Spleen (tissue), 11 donors: Measurements from ENCODE around the gene SYNDIG1. TPM values are rescaled to one million over a fixed set of nuclear protein-coding genes. Genes with fewer than 3 reads are reported as not detected.

ENCODE experiments used
- DNase-seq: peaks from one replicate; pipeline ENCODE4 v3.0.0-alpha.2; 2020
- H3K27ac ChIP-seq, 8 donors: fragments of 200-600 bp; sonication (generic) in 7 of 8; 1 replicate in 4 of 8; 2 replicates in 4 of 8; pipeline versions ENCODE4 v1.5.0 to v1.8.0; 2016 to 2021; ENCODE audit warnings: inconsistent platforms in 4 of 8, mild to moderate bottlenecking in 4 of 8, moderate library complexity in 1 of 8
- H3K27me3 ChIP-seq, 7 donors: fragments of 200-600 bp; sonication (generic) in 6 of 7; replicated peaks in 1 of 7; 1 replicate in 4 of 7; 2 replicates in 3 of 7; pipeline versions ENCODE4 v1.5.0 to v1.8.0; 2016 to 2021; ENCODE audit warnings: inconsistent platforms in 3 of 7, mild to moderate bottlenecking in 1 of 7
- H3K36me3 ChIP-seq, 6 donors: fragments of 200-600 bp; sonication (generic) in 5 of 6; 1 replicate in 4 of 6; 2 replicates in 2 of 6; pipeline versions ENCODE4 v1.5.0 to v1.8.0; 2016 to 2021; ENCODE audit warnings: inconsistent platforms in 2 of 6
- H3K4me1 ChIP-seq, 6 donors: fragments of 200-600 bp; sonication (generic) in 5 of 6; 1 replicate in 3 of 6; 2 replicates in 3 of 6; pipeline versions ENCODE4 v1.5.0 to v1.8.0; 2016 to 2021; ENCODE audit warnings: inconsistent platforms in 3 of 6
- H3K4me3 ChIP-seq, 8 donors: fragments of 200-600 bp; sonication (generic) in 7 of 8; 1 replicate in 4 of 8; 2 replicates in 4 of 8; pipeline versions ENCODE4 v1.5.0 to v1.8.0; 2016 to 2021; ENCODE audit warnings: inconsistent platforms in 4 of 8, mild to moderate bottlenecking in 4 of 8, moderate library complexity in 2 of 8
- H3K9me3 ChIP-seq, 8 donors: fragments of 200-600 bp; sonication (generic) in 7 of 8; 1 replicate in 4 of 8; 2 replicates in 4 of 8; pipeline versions ENCODE4 v1.5.0 to v1.8.0; 2016 to 2021; ENCODE audit warnings: inconsistent platforms in 4 of 8
- CTCF ChIP-seq, 11 experiments: fragments of 200-600 bp in 7 of 11; fragments of 450-650 bp in 4 of 11; sonication (generic) in 4 of 11; IDR thresholded peaks in 8 of 11; conservative IDR thresholded peaks in 3 of 11; 1 replicate in 7 of 11; 2 replicates in 4 of 11; pipeline versions ENCODE4 v1.4.0 to v1.8.0; 2016 to 2021; ENCODE audit warnings: antibody characterized with exemption in 11 of 11, inconsistent platforms in 4 of 11, mild to moderate bottlenecking in 1 of 11
- POLR2A ChIP-seq, 3 donors: fragments of 450-650 bp; IDR thresholded peaks; one replicate each; pipeline ENCODE4 v1.5.1; 2017; ENCODE audit warnings: antibody characterized with exemption in 3 of 3, mild to moderate bottlenecking in 1 of 3
- POLR2AphosphoS5 ChIP-seq, 3 donors: sonication (generic); formaldehyde crosslinking; IDR thresholded peaks; one replicate each; pipeline ENCODE4 v1.5.1; 2017; ENCODE audit warnings: antibody characterized with exemption in 3 of 3
- WGBS, 5 donors: extraction: QIAGEN DNeasy Blood & Tissue Kit in 3 of 5; methylation state at CpG; one replicate each; pipeline versions ENCODE4 v1.1.5 to v1.1.7; 2013 to 2018; 5-methylcytosine and 5-hydroxymethylcytosine counted together
- intact Hi-C: fragments of 100-400 bp; cut with DNase I; formaldehyde crosslinking; loops from one replicate; pipeline ENCODE4 v1.15.0; 2023; ENCODE audit warnings: low total_unique reads
- polyA plus RNA-seq, 3 donors: library from polyadenylated mRNA; stranded (reverse); fragments of 200-250 nt; gene quantifications; one replicate each; pipeline ENCODE4 v1.2.1, GENCODE V29; 2013
- total RNA-seq, 7 donors: library from RNA; depleted of rRNA in 3 of 7; stranded (reverse); fragments of >200 nt in 3 of 7; fragmentation: NEBNext Ultra II Directional in 4 of 7; extraction: Animal tissue kit (Norgen Biotek cat#: 25700) in 4 of 7; gene quantifications; one replicate each; pipeline versions ENCODE4 v1.1.0 to v1.2.1, GENCODE V29; 2016 to 2021
- donor health status: healthy with polysubstance abuse.
- donor health status: DM: no; HTN: no; CAD: no; lungs with moderate emphysema.
- donor health status: DM: no; HTN: no; CAD: no.
- donor health status: Bipolar disorder and iron deficiency.
- donor health status: healthy.
- donor health status: DM: no; HTN: no; CAD: no.
- donor health status: DM: yes; HTN: yes; CAD: no.

Gene SYNDIG1
- total and polyA plus RNA-seq, 10 donors = 0.70 to 3.5 (median 1.3) TPM

- DNase-seq = no peak
- Histone ChIP-seq H3K36me3 (no peaks in the 10 kb centered on the region), H3K4me3 (no peak overlapping the region), H3K27me3 (peaks cover 0 to 9% (median 0%) of the 10 kb centered on the region in 7 donors), H3K4me1 (no peaks in the 10 kb centered on the region), H3K27ac (no peak overlapping the region), H3K9me3 (no peaks in the 10 kb centered on the region)
- TF ChIP-seq POLR2AphosphoS5 (IDR thresholded peaks at IDR 0.05) = no peak
- no peak for TF ChIP-seq POLR2A (IDR thresholded peaks at IDR 0.05)
- no peak for TF ChIP-seq CTCF (IDR thresholded peaks at IDR 0.05 in 8 of 11, conservative IDR thresholded peaks at IDR 0.05 in 3 of 11)
- WGBS, 5 donors = 70 to 80% (median 78%) methylated on average over 4 of the region's 4 CpGs
- intact Hi-C loops = no loop called here
Measured at GRCh38 chr20:24637087-24637486, 167.7 kb downstream of the SYNDIG1 start.

GRCh38 chr20:24637941-24638340, 168.5 kb downstream of the SYNDIG1 start:
- H3K9me3 ChIP-seq = peaks cover 0 to 3% (median 0%) of the 10 kb centered on the region in 8 donors
- intact Hi-C loops = no loop called here
- H3K27ac ChIP-seq = no peak overlapping the region
- TF ChIP-seq POLR2AphosphoS5 (IDR thresholded peaks at IDR 0.05) (no peak), POLR2A (IDR thresholded peaks at IDR 0.05) (no peak), CTCF (IDR thresholded peaks at IDR 0.05 in 8 of 11, conservative IDR thresholded peaks at IDR 0.05 in 3 of 11) (no peak)
- H3K36me3 ChIP-seq = no peaks in the 10 kb centered on the region
- H3K4me3 ChIP-seq = no peak overlapping the region
- no peaks in the 10 kb centered on the region for H3K4me1 ChIP-seq
- H3K27me3 ChIP-seq = peaks cover 0 to 9% (median 0%) of the 10 kb centered on the region in 7 donors
- 72 to 90% (median 76%) methylated on average over 6 of the region's 6 CpGs for WGBS, 5 donors
- DNase-seq = no peak

GRCh38 chr20:24638591-24639548, 169.4 kb downstream of the SYNDIG1 start:
- TF ChIP-seq POLR2AphosphoS5 (IDR thresholded peaks at IDR 0.05) (no peak), POLR2A (IDR thresholded peaks at IDR 0.05) (no peak)
- H3K27ac ChIP-seq = no peak overlapping the region
- DNase-seq = no peak

GRCh38 chr20:24640276-24640675, 170.8 kb downstream of the SYNDIG1 start:
- no peak for TF ChIP-seq POLR2A (IDR thresholded peaks at IDR 0.05)
- no peak for TF ChIP-seq POLR2AphosphoS5 (IDR thresholded peaks at IDR 0.05)
- no peak for TF ChIP-seq CTCF (IDR thresholded peaks at IDR 0.05 in 8 of 11, conservative IDR thresholded peaks at IDR 0.05 in 3 of 11)
- Histone ChIP-seq H3K9me3 (peaks cover 0 to 16% (median 2%) of the 10 kb centered on the region in 8 donors), H3K4me3 (no peak overlapping the region), H3K27ac (no peak overlapping the region), H3K4me1 (no peaks in the 10 kb centered on the region), H3K27me3 (peaks cover 0 to 5% (median 0%) of the 10 kb centered on the region in 7 donors), H3K36me3 (no peaks in the 10 kb centered on the region)
- intact Hi-C loops = no loop called here
- no peak for DNase-seq
- 67 to 77% (median 73%) methylated on average over 2 of the region's 2 CpGs for WGBS, 5 donors

More at GRCh38 chr20:24638591-24639548, 169.4 kb downstream of the SYNDIG1 start:
- H3K36me3 ChIP-seq = no peaks in the 10 kb centered on the region
- intact Hi-C loops = no loop called here
- peaks cover 0 to 9% (median 2%) of the 10 kb centered on the region in 8 donors for H3K9me3 ChIP-seq
- peaks cover 0 to 9% (median 0%) of the 10 kb centered on the region in 7 donors for H3K27me3 ChIP-seq
- no peak overlapping the region for H3K4me3 ChIP-seq
- H3K4me1 ChIP-seq = no peaks in the 10 kb centered on the region
- 68 to 79% (median 73%) methylated on average over 12 of the region's 12 CpGs for WGBS, 5 donors
